ENCODE measurements around the gene CRYBA1.
"Not testable (repeated sequence)": the region's sequence is repeated elsewhere in the genome, so short reads cannot be mapped to it uniquely, and the experiment has no call there.

CRYBA1 gene, protein sequence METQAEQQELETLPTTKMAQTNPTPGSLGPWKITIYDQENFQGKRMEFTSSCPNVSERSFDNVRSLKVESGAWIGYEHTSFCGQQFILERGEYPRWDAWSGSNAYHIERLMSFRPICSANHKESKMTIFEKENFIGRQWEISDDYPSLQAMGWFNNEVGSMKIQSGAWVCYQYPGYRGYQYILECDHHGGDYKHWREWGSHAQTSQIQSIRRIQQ

GRCh38 chr17:29246628-29247027 is at the start of gene CRYBA1:
Gene CRYBA1 (plus strand): TSS chr17:29246859. CDS start chr17:29246864, 5 bp downstream.
- no peak for DNase-seq

DNA sequence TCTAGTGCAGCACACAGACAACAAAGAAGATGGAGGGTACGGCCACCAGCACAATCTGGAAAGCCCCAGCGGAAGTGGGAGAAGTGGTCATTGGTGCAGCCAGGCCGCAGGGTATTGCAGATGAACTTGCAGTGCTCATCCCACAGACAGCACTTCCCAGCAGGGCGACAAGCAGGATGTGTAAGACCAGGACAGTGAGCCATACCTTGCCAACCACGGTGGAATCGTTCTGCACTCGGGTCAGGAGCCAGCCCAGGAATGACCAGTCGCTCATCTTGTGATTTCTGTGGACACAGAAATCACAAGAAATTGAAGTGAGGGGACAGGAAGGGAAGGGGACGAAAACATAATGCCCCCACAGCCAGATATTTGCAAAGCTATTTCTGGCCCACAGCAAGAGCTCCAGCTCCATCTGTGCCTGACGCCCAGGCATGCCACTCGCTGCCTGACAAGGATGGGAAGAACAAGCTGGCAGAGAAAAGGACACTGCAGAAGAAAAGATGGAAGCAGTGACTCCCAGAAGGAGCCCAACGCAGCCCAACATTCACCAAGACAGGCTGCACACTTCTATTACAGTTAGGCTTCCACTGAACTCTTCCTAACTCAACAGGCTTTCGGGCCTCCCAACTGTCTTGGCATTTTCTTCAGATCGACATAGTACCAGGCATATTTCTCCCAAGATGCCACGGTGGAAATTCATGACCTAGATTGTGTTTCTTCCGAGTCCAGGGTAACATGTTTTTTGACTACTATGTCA is 49.0 kb upstream of the CRYBA1 start:
- no peak for DNase-seq

DNA sequence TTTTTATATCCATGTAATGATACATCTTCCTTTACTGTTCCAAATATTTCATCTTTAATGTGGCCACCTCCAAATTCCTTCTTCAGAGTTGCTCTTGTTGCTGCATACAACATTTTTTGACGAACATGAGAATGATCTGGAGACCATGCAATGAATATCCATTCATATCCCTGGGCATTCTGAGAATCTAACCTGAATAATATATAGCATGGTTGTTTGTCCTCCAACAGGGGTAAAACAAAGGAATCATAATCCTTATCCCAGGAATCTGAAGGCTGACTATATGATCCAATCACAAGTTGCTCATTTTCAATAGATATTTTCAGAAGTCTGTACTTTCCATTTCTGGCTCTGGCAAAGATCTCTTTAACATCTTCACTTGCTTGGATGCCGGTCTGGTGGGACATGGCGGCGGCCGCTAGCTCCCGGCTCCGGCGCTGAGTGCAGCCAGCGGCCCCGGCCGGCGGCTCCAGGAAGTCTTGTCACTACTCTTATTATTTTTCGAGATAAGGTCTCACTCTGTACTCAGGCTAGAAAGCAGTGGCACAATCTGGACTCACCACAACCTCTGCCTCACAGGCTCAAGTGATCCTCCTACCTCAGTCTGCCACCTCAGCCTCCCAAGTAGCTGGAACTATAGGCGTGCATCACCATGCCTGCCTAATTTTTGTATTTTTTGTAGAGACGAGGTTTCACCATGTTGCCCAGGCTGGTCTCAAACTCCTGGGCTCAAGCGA is 42.4 kb upstream of the CRYBA1 start:
- DNase-seq: not testable (repeated sequence)

GRCh38 chr17:29205047-29205446 is 41.6 kb upstream of the CRYBA1 start:
- no peak for DNase-seq

DNA sequence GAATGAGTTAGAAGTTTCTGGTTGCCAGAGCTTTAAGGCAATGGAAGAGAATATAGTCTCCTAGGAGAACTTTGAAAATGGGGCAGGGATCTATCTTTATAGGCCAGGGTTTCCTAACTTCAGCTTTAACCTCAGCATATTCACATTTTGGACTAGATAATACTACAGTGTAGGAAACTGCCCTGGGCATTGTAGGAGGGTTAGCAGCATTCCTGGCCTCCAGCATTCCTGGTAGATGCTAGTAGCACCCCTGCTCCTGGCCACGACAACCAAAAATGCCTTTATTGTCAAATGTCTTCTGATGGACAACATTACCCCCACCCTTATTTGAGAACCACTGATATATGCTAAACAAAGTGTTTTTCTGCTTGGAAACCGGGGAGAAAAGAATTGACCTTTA is 38.7 kb upstream of the CRYBA1 start:
- DNase-seq: no peak

DNA sequence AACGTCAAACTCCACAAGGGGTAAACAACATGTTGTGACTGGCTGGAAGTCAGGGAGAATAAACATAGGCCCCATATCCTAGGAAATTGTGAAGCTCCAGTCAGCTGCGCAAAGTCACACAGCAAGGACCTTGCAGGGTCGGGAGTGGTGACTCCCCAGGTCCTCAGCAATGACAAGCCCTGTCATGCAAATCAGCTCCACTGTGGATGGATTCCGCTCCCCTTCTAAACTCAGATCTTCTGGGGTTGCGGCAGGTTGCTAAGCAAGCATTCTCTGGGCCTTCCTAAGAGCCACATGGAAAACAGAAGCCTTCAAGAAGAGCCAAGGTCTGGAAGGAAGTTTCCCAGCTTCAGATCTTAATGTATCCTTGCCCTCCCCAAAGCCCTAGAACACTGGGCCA is 37.6 kb upstream of the CRYBA1 start:
- no peak for DNase-seq

- no peak for DNase-seq
Measured at GRCh38 chr17:29210879-29211278, 35.8 kb upstream of the CRYBA1 start.

DNA sequence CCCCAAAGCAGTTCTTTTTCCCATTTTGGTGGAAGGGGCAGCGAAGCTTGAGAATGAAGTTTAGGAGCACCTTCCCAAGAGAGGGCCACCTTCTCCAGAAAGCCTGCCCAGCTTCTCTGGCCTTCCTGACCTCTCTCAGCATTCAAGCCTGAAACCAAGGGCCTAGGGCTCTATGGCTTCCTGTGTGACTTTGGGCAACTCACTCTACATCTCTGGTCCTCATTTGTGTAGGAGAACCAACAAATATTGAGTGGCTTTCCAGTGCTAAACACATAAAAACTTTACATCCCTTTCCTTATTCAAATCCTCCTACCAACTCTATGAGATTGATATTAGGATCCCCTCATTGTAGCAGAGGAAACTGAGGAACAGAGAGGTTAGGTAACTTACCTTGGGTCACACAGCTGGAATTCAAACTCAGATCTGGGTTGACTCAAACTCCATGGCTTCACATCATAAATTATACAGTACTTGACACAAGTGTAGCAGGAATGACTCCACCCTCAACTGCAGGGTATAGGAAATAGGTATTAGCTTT is 34.5 kb upstream of the CRYBA1 start:
- no peak for DNase-seq

DNA sequence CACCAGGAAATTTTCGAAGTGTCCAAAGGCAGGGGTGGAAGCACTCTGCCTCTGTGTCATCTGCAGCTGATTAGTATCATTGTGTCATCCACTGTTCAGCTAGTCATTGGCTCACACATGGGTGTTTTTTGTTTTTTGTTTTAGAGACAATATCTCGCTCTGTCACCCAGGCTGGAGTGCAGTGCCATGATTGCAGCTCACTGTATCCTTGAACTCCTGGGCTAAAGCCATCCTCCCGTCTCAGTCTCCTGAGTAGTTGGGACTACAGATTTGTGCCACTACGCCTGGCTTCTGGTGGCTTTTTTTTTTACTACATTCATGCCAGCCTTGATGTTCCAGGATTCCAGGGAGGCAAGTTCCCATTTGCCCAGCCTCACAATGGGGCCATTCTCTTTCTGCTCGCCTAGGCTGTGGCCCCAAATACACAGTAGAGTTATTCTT is 34.0 kb upstream of the CRYBA1 start:
- no peak for DNase-seq

DNA sequence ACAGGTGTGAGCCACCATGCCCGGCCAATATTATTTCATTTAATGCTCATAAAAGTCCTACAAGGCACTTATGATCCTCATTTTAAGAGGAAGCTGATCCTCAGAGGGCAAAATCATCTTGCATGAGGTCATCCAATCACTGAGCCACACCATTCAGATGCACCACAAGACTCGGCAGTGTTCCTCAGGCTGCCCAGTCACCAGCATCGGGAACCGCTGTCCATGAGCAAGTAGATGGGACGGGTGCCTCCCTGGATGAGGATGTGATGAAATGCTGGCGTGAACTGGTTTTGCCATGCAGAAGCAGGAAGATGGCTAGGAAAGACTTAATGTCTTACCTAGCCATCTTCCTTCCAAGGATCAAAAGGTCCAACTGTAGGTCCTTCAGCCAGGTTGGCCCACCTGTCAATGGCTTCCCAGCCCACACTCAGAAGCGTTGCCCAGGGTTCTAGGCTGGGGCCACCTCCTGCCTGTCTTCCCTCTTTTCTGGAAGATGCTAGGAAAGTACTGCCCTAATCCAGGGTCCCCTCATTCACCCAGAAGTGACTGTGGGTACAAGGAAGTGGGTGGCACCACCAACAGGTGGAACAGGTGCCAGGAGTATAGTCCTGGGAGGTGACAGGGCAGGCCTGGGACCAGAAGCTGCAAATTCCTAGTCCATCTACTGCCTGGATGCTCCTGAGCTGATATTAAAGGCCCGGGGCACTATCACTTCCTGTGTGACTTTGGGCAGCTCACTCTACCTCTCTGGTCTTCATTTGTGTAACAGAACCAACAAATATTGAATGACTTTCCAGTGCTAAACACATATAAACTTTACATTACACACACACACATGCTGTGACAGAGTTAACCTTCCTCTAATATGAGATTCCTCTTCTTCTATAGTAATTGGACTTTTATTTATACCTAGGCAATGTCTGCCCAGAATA is 32.2 kb upstream of the CRYBA1 start:
- no peak for DNase-seq

GRCh38 chr17:29215174-29215573 is 31.5 kb upstream of the CRYBA1 start:
- no peak for DNase-seq

- no peak for DNase-seq
Measured at GRCh38 chr17:29215717-29216116, 30.9 kb upstream of the CRYBA1 start.

DNA sequence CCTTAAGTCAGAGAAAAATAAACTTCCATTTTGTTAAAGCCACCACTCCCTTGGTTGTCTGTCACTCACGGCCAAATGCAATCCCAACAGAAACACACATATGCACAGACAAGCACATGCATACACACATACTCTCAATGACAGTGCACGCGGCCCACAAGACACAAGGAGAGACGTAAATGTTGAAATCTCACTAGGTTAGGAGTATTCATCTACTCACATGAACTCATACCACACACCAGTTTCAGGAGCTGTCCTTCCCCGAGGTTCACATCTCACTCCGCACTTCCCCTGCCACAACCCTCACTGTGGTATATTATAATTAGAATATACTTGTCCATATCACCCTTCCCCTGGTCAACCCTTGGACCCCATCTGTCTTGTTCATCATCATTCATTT is 30.5 kb upstream of the CRYBA1 start:
- DNase-seq: no peak

DNA sequence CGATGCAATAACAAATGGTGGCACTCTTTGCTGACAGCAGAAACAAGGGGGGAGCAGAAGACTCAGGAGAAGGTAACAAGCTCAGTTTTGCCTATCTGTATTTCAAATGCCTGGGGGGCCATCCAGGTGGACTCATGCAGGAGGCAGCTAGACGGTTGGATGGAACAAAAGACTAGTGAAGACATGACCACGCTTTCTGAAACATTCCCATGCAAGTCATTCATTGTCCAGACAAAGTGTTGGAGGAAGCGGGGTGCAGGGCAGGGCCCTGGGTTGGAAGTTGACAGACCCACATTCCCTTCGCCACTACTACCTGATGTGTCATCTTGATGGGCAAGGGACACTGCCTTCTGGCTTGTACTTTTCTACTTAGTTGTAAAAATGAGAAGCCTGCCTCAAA is 29.8 kb upstream of the CRYBA1 start:
- no peak for DNase-seq

- peak; percentile 80 for DNase-seq
Measured at GRCh38 chr17:29219378-29220047, 27.1 kb upstream of the CRYBA1 start.

- not testable (repeated sequence) for DNase-seq
Measured at GRCh38 chr17:29221338-29221737, 25.3 kb upstream of the CRYBA1 start.

DNA sequence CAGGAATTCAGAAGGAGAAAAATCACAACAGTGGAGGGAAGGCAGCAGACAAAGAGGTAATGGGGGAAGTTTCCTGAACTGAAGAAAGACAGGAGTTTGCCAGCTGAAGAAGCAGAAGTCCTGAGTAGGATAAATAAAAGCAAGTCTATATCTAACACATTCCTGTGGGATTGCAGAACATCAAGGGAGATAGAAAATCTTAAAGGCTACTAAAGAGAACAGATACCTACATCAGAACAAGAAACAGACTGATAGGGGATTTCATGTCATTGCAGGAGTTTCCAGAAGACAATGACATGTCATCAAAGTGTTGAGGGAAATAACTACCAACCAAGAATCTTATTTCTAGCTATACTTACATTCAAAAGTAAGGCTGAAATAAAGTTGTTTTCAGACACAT is 21.3 kb upstream of the CRYBA1 start:
- DNase-seq: no peak

- DNase-seq: no peak
Measured at GRCh38 chr17:29233301-29233700, 13.4 kb upstream of the CRYBA1 start.

- not testable (repeated sequence) for DNase-seq
Measured at GRCh38 chr17:29234972-29235371, 11.7 kb upstream of the CRYBA1 start.

DNA sequence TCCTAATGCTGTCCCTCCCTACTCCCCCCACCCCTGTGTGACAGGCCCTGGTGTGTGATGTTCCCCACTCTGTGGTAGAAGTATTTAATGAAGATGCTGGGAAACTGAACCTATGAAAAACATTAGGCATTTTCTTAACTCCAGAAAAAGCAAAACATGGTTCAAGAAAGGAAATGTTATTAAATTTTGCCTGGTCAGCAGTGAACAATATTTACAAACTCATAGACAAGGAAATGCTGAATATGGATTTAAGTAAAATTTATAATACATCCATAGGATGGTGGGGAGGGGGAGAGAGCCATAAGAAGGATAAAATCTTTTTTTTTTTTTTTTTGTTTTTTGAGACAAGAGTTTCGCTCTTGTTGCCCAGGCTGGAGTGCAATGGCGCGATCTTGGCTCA is 10.8 kb upstream of the CRYBA1 start:
- no peak for DNase-seq

DNA sequence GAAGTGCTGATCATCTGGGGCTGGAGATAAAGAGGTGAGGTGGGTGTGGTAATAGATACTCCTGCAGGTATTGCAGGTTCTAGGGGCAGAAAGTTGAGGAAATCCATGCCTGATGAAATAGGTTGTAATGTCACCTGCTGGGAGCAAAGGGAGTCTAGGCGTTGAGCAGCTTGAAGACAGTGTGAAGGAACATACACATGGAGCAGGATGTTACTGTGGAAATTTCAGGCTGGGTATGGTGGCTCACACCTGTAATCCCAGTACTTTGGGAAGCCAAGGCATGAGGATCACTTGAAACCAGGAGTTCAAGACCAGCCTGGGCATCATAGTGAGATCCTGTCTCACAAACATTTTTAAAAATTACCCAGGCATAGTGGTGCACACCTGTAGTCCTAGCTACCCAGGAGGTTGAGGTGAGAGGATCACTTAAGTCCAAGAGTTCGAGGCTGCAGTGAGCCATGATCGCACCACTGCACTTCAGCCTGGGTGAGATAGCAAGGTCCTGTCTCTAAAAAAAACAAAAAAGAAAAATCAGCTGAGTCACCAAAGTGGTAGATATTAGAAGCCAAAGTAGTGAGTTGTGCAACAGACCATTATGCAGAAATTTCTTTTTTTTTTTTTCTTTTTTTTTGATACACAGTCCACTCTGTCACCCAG is 9.1 kb upstream of the CRYBA1 start:
- peak; percentile 72 for DNase-seq
